Uterus (tissue), 4 donors: ENCODE results near the gene OMA1. TPM values are rescaled to one million over a fixed set of nuclear protein-coding genes. Genes with fewer than 3 reads are reported as not detected.

Experiments
- DNase-seq, 2 donors: peaks; one replicate each; pipeline ENCODE4 v3.0.0-alpha.2; 2019 to 2020
- H3K27ac ChIP-seq, 2 donors: fragments of 200-600 bp; sonication (generic); 1 replicate in 1 of 2; 2 replicates in 1 of 2; pipeline ENCODE4 v1.5.1; 2016 to 2018
- H3K27me3 ChIP-seq, 2 donors: fragments of 200-600 bp; sonication (generic); one replicate each; pipeline ENCODE4 v1.5.1; 2018 to 2019; ENCODE audit warnings: control low read depth in 1 of 2
- H3K36me3 ChIP-seq, 2 donors: fragments of 200-600 bp; sonication (generic); one replicate each; pipeline ENCODE4 v1.5.1; 2019; ENCODE audit warnings: control low read depth in 1 of 2
- H3K4me1 ChIP-seq, 2 donors: fragments of 200-600 bp; sonication (generic); one replicate each; pipeline ENCODE4 v1.5.1; 2018 to 2019; ENCODE audit warnings: control low read depth in 1 of 2
- H3K4me3 ChIP-seq, 2 donors: fragments of 200-600 bp; sonication (generic); 1 replicate in 1 of 2; 2 replicates in 1 of 2; pipeline ENCODE4 v1.5.1; 2018 to 2019; ENCODE audit warnings: mild to moderate bottlenecking in 1 of 2
- H3K9me3 ChIP-seq, 2 donors: fragments of 200-600 bp; sonication (generic); one replicate each; pipeline ENCODE4 v1.5.1; 2019; ENCODE audit warnings: control low read depth in 1 of 2
- POLR2A ChIP-seq, 2 donors: fragments of 450-650 bp; IDR thresholded peaks; one replicate each; pipeline ENCODE4 v1.6.1; 2016; ENCODE audit warnings: antibody characterized with exemption in 2 of 2, mild to moderate bottlenecking in 1 of 2, moderate library complexity in 1 of 2
- intact Hi-C: fragments of 100-400 bp; cut with DNase I; formaldehyde crosslinking; loops from one replicate; pipeline ENCODE4 v1.15.1; 2023; ENCODE audit warnings: low total_unique reads
- total RNA-seq, 4 donors: library from RNA; depleted of rRNA in 3 of 4; stranded (reverse); fragments of >200 nt in 3 of 4; gene quantifications; one replicate each; pipeline versions ENCODE4 v1.1.0 to v1.2.4, GENCODE V29; 2014 to 2023
- TF ChIP-seq, protein P1 (sequence below), 4 experiments: fragments of 200-600 bp in 2 of 4; fragments of 450-650 bp in 2 of 4; sonication (generic) in 2 of 4; IDR thresholded peaks; one replicate each; pipeline ENCODE4 v1.5.1; 2016 to 2019; ENCODE audit warnings: antibody characterized with exemption in 4 of 4, mild to moderate bottlenecking in 2 of 4, moderate library complexity in 1 of 4
- donor health status: DM: yes; HTN: yes; CAD: no.

The OMA1 gene
- total RNA-seq, 4 donors from 2014 or later, result 45.9 to 97.6 (median 65.4) TPM

DNA sequence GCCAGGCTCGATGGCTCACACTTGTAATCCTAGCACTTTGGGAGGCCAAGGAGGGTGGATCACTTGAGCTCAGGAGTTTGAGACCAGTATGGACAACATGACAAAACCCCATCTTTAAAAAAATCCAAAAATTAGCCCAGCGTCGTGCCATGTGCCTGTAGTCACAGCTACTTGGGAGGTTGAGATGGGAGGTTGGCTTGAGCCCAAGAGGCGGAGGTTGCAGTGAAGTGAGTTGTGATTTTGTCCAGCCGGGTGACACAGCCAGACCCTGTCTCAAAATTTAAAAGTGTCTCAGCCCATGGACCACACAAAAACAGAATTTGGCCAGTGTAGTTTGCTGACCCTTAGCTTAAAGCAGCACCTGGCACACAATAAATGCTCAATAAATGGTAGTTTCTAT, 41.9 kb upstream of the OMA1 start:
- no peak for DNase-seq
- TF ChIP-seq, protein P1, sequence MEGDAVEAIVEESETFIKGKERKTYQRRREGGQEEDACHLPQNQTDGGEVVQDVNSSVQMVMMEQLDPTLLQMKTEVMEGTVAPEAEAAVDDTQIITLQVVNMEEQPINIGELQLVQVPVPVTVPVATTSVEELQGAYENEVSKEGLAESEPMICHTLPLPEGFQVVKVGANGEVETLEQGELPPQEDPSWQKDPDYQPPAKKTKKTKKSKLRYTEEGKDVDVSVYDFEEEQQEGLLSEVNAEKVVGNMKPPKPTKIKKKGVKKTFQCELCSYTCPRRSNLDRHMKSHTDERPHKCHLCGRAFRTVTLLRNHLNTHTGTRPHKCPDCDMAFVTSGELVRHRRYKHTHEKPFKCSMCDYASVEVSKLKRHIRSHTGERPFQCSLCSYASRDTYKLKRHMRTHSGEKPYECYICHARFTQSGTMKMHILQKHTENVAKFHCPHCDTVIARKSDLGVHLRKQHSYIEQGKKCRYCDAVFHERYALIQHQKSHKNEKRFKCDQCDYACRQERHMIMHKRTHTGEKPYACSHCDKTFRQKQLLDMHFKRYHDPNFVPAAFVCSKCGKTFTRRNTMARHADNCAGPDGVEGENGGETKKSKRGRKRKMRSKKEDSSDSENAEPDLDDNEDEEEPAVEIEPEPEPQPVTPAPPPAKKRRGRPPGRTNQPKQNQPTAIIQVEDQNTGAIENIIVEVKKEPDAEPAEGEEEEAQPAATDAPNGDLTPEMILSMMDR (IDR thresholded peaks at IDR 0.05), result no peak
- no peak for TF ChIP-seq POLR2A (IDR thresholded peaks at IDR 0.05)
- Histone ChIP-seq H3K27me3 (no peaks in the 10 kb centered on the region), H3K36me3 (no peaks in the 10 kb centered on the region), H3K9me3 (no peaks in the 10 kb centered on the region), H3K27ac (no peak overlapping the region), H3K4me1 (peaks cover 0 to 13% of the 10 kb centered on the region in 2 donors), H3K4me3 (no peak overlapping the region)
- intact Hi-C loops, result no loop called here

DNA sequence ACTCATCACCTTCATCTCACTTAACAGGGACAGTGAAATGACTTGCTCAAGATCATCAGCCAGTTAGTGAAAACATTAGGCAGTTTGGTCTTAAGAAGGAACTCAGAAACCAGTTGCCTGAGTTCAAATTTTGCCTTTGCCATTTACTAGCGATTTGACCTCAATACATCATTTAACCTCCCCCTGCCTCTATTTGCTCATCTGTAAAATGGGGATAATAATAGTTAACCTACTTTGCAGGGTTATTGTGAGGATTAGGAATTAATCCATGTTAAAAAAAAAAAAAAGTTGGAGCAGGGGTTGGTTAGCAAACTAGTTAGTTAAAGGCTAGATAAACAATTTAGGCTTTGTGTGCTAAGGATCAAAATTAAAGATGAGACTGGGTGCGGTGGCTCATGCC, 41.1 kb upstream of the OMA1 start:
- no peak overlapping the region for H3K4me3 ChIP-seq
- no peaks in the 10 kb centered on the region for H3K9me3 ChIP-seq
- no peaks in the 10 kb centered on the region for H3K27me3 ChIP-seq
- no peak for DNase-seq
- H3K27ac ChIP-seq, result no peak overlapping the region
- H3K4me1 ChIP-seq, result peaks cover 0 to 13% of the 10 kb centered on the region in 2 donors
- no peaks in the 10 kb centered on the region for H3K36me3 ChIP-seq
- intact Hi-C loops, result no loop called here
- TF ChIP-seq POLR2A (IDR thresholded peaks at IDR 0.05), result no peak
- TF ChIP-seq, protein P1 (IDR thresholded peaks at IDR 0.05), result no peak

DNA sequence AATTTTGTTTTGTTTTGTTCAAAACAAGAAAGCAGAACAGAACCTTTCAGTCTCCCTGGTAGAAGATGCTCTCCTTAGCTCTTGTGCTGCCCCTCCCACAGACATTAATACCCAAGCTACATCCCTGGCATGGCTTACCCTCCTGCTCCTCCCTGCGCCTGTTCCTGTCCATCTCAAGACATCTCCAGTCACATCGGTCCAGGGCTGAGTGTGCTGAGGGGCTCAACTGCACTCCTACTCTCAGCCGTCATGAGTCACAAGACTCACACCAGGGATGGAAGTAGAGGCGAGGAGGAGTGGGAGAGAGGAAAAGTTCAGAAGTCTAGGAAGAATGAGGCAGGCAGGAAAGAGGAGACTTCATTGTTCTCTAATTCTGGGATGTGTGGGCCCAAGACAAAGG, 39.7 kb upstream of the OMA1 start:
- peak overlapping the region; percentile 85 to 87 for H3K27ac ChIP-seq
- TF ChIP-seq POLR2A (IDR thresholded peaks at IDR 0.05), result no peak
- TF ChIP-seq, protein P1 (IDR thresholded peaks at IDR 0.05), result no peak
- H3K4me3 ChIP-seq, result no peak overlapping the region
- H3K27me3 ChIP-seq, result peaks cover 0 to 2% of the 10 kb centered on the region in 2 donors
- no peaks in the 10 kb centered on the region for H3K36me3 ChIP-seq
- H3K4me1 ChIP-seq, result peaks cover 0 to 13% of the 10 kb centered on the region in 2 donors
- no peak for DNase-seq
- H3K9me3 ChIP-seq, result no peaks in the 10 kb centered on the region
- intact Hi-C loops, result no loop called here

DNA sequence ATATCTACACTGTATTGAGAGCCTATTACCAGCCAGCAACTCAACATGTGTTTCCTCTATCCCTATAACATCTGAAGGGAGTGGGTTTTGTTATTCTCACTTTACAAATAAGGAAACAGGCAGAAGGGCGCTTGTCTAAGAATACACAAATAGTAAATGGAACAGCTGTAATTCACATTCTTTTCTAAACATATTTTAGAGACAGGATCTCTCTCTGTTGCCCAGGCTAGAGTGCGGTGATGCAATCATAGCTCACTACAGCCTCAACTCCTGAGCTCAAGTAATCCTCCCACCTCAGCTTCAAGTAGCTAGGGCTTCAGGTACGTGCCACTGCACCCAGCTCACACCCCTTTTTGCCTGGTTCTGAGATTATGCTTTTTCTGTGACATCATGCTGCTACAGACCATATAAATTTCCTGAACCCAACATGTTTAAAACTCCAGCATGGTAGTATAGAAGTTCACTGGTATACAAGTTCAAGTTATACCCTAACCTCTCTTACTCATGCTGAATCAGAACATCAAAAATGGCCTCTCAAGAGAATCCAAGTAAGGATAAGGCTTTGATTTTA, 39.1 kb upstream of the OMA1 start:
- H3K9me3 ChIP-seq, result no peaks in the 10 kb centered on the region
- peak in 1 of 2 donors; percentile 49 for DNase-seq
- TF ChIP-seq, protein P1 (IDR thresholded peaks at IDR 0.05), result no peak
- no peak for TF ChIP-seq POLR2A (IDR thresholded peaks at IDR 0.05)
- H3K27me3 ChIP-seq, result peaks cover 0 to 2% of the 10 kb centered on the region in 2 donors
- intact Hi-C loops, result no loop called here
- H3K36me3 ChIP-seq, result no peaks in the 10 kb centered on the region
- H3K4me3 ChIP-seq, result no peak overlapping the region
- peaks cover 0 to 13% of the 10 kb centered on the region in 2 donors for H3K4me1 ChIP-seq
- H3K27ac ChIP-seq, result peak overlapping the region; percentile 85 to 87

DNA sequence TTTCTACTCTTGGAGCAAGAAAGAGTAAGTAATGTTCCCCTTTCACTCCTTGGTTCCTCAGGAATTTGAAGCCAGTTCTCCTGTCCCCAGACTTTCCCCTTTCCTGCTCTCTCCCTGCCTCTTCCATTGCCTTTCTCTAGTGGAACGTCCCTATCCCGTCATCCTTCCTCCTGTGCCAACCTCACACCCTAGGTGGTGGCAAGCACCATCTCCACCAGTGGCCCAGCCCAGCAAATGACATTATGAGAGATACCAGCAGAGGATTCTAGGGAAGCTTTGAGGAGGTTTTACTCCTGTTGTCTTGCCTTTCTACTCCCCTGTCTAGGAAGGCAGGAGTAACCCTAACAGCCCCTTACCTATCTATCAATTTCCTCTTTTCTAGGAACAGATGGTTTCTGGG, 38.6 kb upstream of the OMA1 start:
- no peak overlapping the region for H3K4me3 ChIP-seq
- H3K4me1 ChIP-seq, result peaks cover 0 to 13% of the 10 kb centered on the region in 2 donors
- peak overlapping the region; percentile 85 to 87 for H3K27ac ChIP-seq
- no peak for TF ChIP-seq POLR2A (IDR thresholded peaks at IDR 0.05)
- TF ChIP-seq, protein P1 (IDR thresholded peaks at IDR 0.05), result no peak
- peaks cover 0 to 2% of the 10 kb centered on the region in 2 donors for H3K27me3 ChIP-seq
- intact Hi-C loops, result no loop called here
- no peak for DNase-seq
- H3K36me3 ChIP-seq, result no peaks in the 10 kb centered on the region
- H3K9me3 ChIP-seq, result no peaks in the 10 kb centered on the region
